HG03521 (cell line): ENCODE measurements around the gene C17orf75.

Experiments
- ATAC-seq: cut with Tn5 transposase; IDR thresholded peaks from one replicate; pipeline ENCODE4 v1.9.1; 2021; ENCODE audit warnings: mild to moderate bottlenecking, moderate library complexity; ENCODE audit not compliant: unreplicated experiment

The C17orf75 gene

DNA sequence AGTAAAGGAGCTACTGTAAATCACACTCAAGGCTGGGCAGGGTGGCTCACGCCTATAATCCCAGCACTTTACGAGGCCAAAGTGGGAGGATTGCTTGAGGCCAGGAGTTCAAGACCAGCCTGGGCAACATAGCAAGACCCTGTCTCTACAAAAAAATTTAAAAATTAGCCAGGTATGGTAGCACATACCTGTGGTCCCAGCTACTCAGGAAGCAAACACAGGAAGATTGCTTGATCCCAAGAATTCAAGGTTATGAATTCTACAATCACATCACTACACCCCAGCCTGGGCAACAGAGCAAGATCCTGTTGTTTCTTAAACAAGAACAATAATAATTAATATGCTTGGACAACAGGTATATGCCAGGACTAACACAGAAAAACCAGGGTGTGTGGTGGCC is 63.2 kb downstream of the C17orf75 start:
- no peak for ATAC-seq
